ENCODE results near the gene JAKMIP3.

Gene JAKMIP3

DNA sequence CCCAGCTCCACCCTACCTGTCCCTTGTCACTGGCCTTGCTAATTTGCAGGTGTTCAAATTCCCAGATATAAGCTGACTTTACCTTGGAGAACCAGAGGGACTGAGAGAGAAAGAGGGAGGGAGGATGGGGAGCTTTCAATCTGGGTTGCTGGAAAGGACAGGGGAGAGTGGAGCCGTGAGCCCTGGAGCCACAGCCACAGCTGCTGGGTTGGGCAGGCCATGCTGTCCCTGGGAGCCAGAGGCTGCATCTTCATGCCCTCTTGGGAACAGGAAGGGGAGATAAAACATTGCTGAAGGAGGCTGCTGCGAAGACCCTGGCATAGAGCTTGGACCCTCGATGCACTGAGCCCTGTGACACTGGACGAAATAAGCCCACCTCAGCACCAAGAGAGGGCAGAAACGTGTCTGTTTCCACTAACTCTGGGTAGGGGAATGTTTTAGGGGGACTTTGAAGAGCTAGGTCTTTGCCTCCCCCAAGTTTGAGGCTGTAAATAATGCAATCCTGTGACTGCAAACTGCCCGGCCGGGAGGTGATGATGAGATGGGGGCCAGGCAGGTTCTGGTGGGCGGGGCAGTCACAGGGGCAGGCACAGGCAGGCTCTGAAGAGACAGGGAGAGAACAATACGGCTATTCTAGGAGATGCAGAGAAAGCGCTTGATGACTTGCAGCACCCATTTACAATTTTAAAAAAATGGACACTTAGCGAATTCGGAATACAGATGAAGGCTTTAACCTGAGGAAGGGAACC, 5.8 kb upstream of the JAKMIP3 start:
- Histone ChIP-seq H3K4ac (ENCODE audit: low read depth, low read length) (no peak overlapping the region), H3K36me3 (ENCODE audit: control insufficient read depth, insufficient read depth, low read length) (no peaks in the 10 kb centered on the region), H2BK5ac (ENCODE audit: low read length) (no peak overlapping the region), H3K23ac (ENCODE audit: low read length) (no peak overlapping the region), H3K56ac (ENCODE audit: low read length) (no peak overlapping the region), H3K79me2 (ENCODE audit: control insufficient read depth, insufficient read depth, low read length) (no peaks in the 10 kb centered on the region), H3K9ac (ENCODE audit: low read length) (no peak overlapping the region), H3K18ac (ENCODE audit: low read length) (no peak overlapping the region), H3K4me1 (ENCODE audit: control insufficient read depth, low read depth, low read length) (no peaks in the 10 kb centered on the region), H2BK15ac (replicated peaks; ENCODE audit: low read depth) (no peak overlapping the region), H4K5ac (ENCODE audit: low read length) (no peak overlapping the region), H2AK5ac (ENCODE audit: low read length) (no peak overlapping the region), H3K4me3 (ENCODE audit: low read length) (no peak overlapping the region), H2BK120ac (ENCODE audit: low read depth, low read length) (no peak overlapping the region), H3K27ac (ENCODE audit: low read depth, low read length) (no peak overlapping the region), H3K79me1 (ENCODE audit: low read length) (no peaks in the 10 kb centered on the region), H3K27me3 (ENCODE audit: insufficient read depth, low read length, poor library complexity) (no peaks in the 10 kb centered on the region), H3K4me2 (ENCODE audit: low read length) (no peak overlapping the region), H4K8ac (ENCODE audit: low read depth, low read length) (no peak overlapping the region)
- WGBS (ENCODE audit: extremely low coverage, insufficient coverage, low lambda C conversion rate), result no CpG with 5 or more reads among the region's 12 CpGs
- DNase-seq, result no peak

DNA sequence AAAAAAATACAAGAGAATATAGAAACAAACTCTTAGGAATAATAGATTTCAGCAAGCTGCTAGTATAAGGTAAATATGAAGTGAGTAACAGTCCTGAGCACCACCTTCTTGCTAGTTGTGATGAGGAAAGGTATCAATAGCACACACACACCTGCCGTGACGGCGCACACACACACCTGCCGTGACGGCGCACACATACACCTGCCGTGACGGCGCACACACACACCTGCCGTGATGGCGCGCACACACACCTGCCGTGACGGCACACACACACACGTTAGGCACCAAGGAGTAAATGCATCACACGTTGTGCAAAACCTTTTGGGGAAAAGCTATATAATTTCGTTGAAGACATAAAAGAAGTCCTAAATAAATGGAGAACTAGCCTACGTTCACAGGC, 4.7 kb upstream of the JAKMIP3 start:
- no CpG with 5 or more reads among the region's 18 CpGs for WGBS (ENCODE audit: extremely low coverage, insufficient coverage, low lambda C conversion rate)
- H3K36me3 ChIP-seq (ENCODE audit: control insufficient read depth, insufficient read depth, low read length), result no peaks in the 10 kb centered on the region
- H3K23ac ChIP-seq (ENCODE audit: low read length), result no peak overlapping the region
- H3K56ac ChIP-seq (ENCODE audit: low read length), result no peak overlapping the region
- no peak overlapping the region for H3K4ac ChIP-seq (ENCODE audit: low read depth, low read length)
- no peak overlapping the region for H3K9ac ChIP-seq (ENCODE audit: low read length)
- no peak overlapping the region for H3K4me2 ChIP-seq (ENCODE audit: low read length)
- H3K27ac ChIP-seq (ENCODE audit: low read depth, low read length), result no peak overlapping the region
- no peak overlapping the region for H2BK5ac ChIP-seq (ENCODE audit: low read length)
- H3K4me3 ChIP-seq (ENCODE audit: low read length), result no peak overlapping the region
- H3K27me3 ChIP-seq (ENCODE audit: insufficient read depth, low read length, poor library complexity), result no peaks in the 10 kb centered on the region
- no peak for DNase-seq
- no peaks in the 10 kb centered on the region for H3K4me1 ChIP-seq (ENCODE audit: control insufficient read depth, low read depth, low read length)
- no peaks in the 10 kb centered on the region for H3K79me1 ChIP-seq (ENCODE audit: low read length)
- H2BK120ac ChIP-seq (ENCODE audit: low read depth, low read length), result no peak overlapping the region
- no peak overlapping the region for H3K18ac ChIP-seq (ENCODE audit: low read length)
- no peaks in the 10 kb centered on the region for H3K79me2 ChIP-seq (ENCODE audit: control insufficient read depth, insufficient read depth, low read length)
- H2AK5ac ChIP-seq (ENCODE audit: low read length), result no peak overlapping the region
- H2BK15ac ChIP-seq (replicated peaks; ENCODE audit: low read depth), result no peak overlapping the region
- no peak overlapping the region for H4K8ac ChIP-seq (ENCODE audit: low read depth, low read length)
- no peak overlapping the region for H4K5ac ChIP-seq (ENCODE audit: low read length)

DNA sequence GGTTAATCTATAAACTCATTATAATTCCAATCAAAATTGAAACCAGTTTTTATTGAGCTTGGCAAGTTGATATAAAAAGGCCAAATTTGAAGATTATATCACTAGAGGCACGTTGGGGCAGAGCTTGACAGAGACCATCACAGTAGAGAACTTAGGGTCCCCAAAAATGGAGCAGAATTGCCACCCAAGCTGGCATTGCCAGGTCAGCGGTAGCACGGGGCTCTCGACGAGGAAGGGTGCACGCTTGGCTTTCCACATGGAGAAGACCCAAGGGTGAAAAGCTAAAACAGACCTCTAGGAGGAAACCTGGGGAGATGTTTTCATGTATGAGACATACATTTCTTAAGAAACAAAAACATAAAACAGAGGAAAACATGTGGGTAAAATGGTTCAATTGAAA, 4.3 kb upstream of the JAKMIP3 start:
- H3K79me1 ChIP-seq (ENCODE audit: low read length), result no peaks in the 10 kb centered on the region
- H3K36me3 ChIP-seq (ENCODE audit: control insufficient read depth, insufficient read depth, low read length), result no peaks in the 10 kb centered on the region
- whole genome bisulfite sequencing (ENCODE audit: extremely low coverage, insufficient coverage, low lambda C conversion rate), result no CpG with 5 or more reads among the region's 6 CpGs
- no peak overlapping the region for H3K4ac ChIP-seq (ENCODE audit: low read depth, low read length)
- no peak overlapping the region for H2AK5ac ChIP-seq (ENCODE audit: low read length)
- H3K23ac ChIP-seq (ENCODE audit: low read length), result no peak overlapping the region
- H3K9ac ChIP-seq (ENCODE audit: low read length), result no peak overlapping the region
- H3K56ac ChIP-seq (ENCODE audit: low read length), result no peak overlapping the region
- no peak overlapping the region for H2BK120ac ChIP-seq (ENCODE audit: low read depth, low read length)
- no peak overlapping the region for H2BK5ac ChIP-seq (ENCODE audit: low read length)
- H3K18ac ChIP-seq (ENCODE audit: low read length), result no peak overlapping the region
- H3K27ac ChIP-seq (ENCODE audit: low read depth, low read length), result no peak overlapping the region
- H3K27me3 ChIP-seq (ENCODE audit: insufficient read depth, low read length, poor library complexity), result no peaks in the 10 kb centered on the region
- no peaks in the 10 kb centered on the region for H3K4me1 ChIP-seq (ENCODE audit: control insufficient read depth, low read depth, low read length)
- no peak overlapping the region for H4K8ac ChIP-seq (ENCODE audit: low read depth, low read length)
- no peak overlapping the region for H3K4me3 ChIP-seq (ENCODE audit: low read length)
- no peak overlapping the region for H2BK15ac ChIP-seq (replicated peaks; ENCODE audit: low read depth)
- no peaks in the 10 kb centered on the region for H3K79me2 ChIP-seq (ENCODE audit: control insufficient read depth, insufficient read depth, low read length)
- H4K5ac ChIP-seq (ENCODE audit: low read length), result no peak overlapping the region
- H3K4me2 ChIP-seq (ENCODE audit: low read length), result no peak overlapping the region
- DNase-seq, result no peak

DNA sequence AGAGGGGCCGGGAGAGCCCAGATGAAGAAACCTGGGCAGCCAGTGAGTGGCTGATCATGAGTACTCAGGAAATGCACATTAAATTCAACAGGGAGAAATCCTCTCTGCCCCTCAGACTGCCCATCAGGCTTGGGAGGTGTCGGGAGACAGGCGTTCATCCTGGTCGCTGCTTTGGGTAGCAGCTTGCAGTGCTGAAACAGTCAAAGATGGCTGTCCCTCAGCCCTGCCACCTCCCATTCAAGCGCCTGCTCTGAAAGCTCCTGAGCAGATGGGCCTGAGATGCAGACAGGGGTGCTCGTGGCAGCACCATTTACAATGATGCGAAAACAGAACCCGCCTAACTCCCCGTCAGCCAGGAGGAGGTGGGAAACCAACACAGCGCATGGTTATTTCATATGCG, 3.6 kb upstream of the JAKMIP3 start:
- Histone ChIP-seq H2AK5ac (ENCODE audit: low read length) (no peak overlapping the region), H3K27ac (ENCODE audit: low read depth, low read length) (no peak overlapping the region), H3K79me2 (ENCODE audit: control insufficient read depth, insufficient read depth, low read length) (no peaks in the 10 kb centered on the region), H3K36me3 (ENCODE audit: control insufficient read depth, insufficient read depth, low read length) (no peaks in the 10 kb centered on the region), H3K4me1 (ENCODE audit: control insufficient read depth, low read depth, low read length) (no peaks in the 10 kb centered on the region), H3K79me1 (ENCODE audit: low read length) (no peaks in the 10 kb centered on the region), H2BK120ac (ENCODE audit: low read depth, low read length) (no peak overlapping the region), H4K8ac (ENCODE audit: low read depth, low read length) (no peak overlapping the region), H3K4ac (ENCODE audit: low read depth, low read length) (no peak overlapping the region), H3K18ac (ENCODE audit: low read length) (no peak overlapping the region), H3K27me3 (ENCODE audit: insufficient read depth, low read length, poor library complexity) (no peaks in the 10 kb centered on the region), H3K56ac (ENCODE audit: low read length) (no peak overlapping the region), H3K4me2 (ENCODE audit: low read length) (no peak overlapping the region), H2BK15ac (replicated peaks; ENCODE audit: low read depth) (no peak overlapping the region), H3K23ac (ENCODE audit: low read length) (no peak overlapping the region), H4K5ac (ENCODE audit: low read length) (no peak overlapping the region), H2BK5ac (ENCODE audit: low read length) (no peak overlapping the region), H3K9ac (ENCODE audit: low read length) (no peak overlapping the region), H3K4me3 (ENCODE audit: low read length) (no peak overlapping the region)
- DNase-seq, result no peak
- WGBS (ENCODE audit: extremely low coverage, insufficient coverage, low lambda C conversion rate), result no CpG with 5 or more reads among the region's 11 CpGs

DNA sequence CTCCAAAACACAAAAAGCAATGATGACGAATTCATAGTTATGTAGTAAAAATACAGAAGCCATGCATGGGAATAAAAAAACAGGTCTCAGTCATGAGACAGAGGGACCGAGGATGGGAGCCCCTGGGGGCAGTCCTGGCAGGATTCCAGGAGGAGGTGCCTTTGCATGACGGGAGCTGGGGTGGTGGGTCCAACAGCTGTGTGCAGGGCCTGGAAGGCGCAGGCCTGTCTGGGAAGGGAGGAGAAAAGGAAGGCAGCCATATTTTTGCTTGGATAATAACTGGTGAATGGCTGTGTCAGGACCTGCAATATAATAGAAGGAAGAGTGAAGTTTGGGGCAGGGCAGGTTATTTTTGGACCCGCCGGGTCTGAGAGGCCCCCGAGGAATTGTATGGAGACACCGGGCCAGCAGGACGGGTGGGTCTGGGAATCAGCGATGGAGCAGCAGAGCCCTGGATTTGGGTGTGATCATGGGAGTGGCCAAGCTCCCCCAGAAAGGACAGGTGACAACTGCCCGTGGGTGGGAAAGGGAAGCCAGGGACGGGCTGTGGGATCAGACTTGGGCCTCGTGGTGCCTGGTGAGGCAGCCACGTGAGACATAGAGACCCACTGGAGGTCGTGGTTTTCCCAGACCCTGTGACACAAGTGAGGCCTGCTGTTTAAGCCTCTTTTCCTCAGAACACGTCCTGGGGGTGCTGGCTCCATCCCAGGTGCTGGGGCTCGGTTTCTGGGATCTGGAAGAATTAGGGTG, 2.9 kb upstream of the JAKMIP3 start:
- H2BK120ac ChIP-seq (ENCODE audit: low read depth, low read length), result no peak overlapping the region
- H3K4ac ChIP-seq (ENCODE audit: low read depth, low read length), result no peak overlapping the region
- H4K8ac ChIP-seq (ENCODE audit: low read depth, low read length), result no peak overlapping the region
- no peaks in the 10 kb centered on the region for H3K27me3 ChIP-seq (ENCODE audit: insufficient read depth, low read length, poor library complexity)
- H3K79me2 ChIP-seq (ENCODE audit: control insufficient read depth, insufficient read depth, low read length), result no peaks in the 10 kb centered on the region
- no peaks in the 10 kb centered on the region for H3K36me3 ChIP-seq (ENCODE audit: control insufficient read depth, insufficient read depth, low read length)
- no peak overlapping the region for H3K23ac ChIP-seq (ENCODE audit: low read length)
- WGBS (ENCODE audit: extremely low coverage, insufficient coverage, low lambda C conversion rate), result no CpG with 5 or more reads among the region's 17 CpGs
- no peak overlapping the region for H3K27ac ChIP-seq (ENCODE audit: low read depth, low read length)
- H3K18ac ChIP-seq (ENCODE audit: low read length), result no peak overlapping the region
- H4K5ac ChIP-seq (ENCODE audit: low read length), result no peak overlapping the region
- DNase-seq, result no peak
- H3K4me2 ChIP-seq (ENCODE audit: low read length), result no peak overlapping the region
- H3K79me1 ChIP-seq (ENCODE audit: low read length), result no peaks in the 10 kb centered on the region
- no peak overlapping the region for H3K9ac ChIP-seq (ENCODE audit: low read length)
- no peak overlapping the region for H3K56ac ChIP-seq (ENCODE audit: low read length)
- no peaks in the 10 kb centered on the region for H3K4me1 ChIP-seq (ENCODE audit: control insufficient read depth, low read depth, low read length)
- no peak overlapping the region for H3K4me3 ChIP-seq (ENCODE audit: low read length)
- H2BK5ac ChIP-seq (ENCODE audit: low read length), result no peak overlapping the region
- H2BK15ac ChIP-seq (replicated peaks; ENCODE audit: low read depth), result no peak overlapping the region
- H2AK5ac ChIP-seq (ENCODE audit: low read length), result no peak overlapping the region

Data from mesendoderm (in vitro differentiated cells).